K562 (cell line): ENCODE results near the gene CLTA.
"Not testable (repeated sequence)": the region's sequence is repeated elsewhere in the genome, so short reads cannot be mapped to it uniquely, and the experiment has no call there.

Experiments used
- CBX3 ChIP-seq, 2 experiments: IDR thresholded peaks; 1 replicate in 1 of 2; 2 replicates in 1 of 2; pipeline ENCODE4 v1.6.1; 2012; ENCODE audit warnings: inconsistent platforms in 2 of 2, low read length in 2 of 2, borderline replicate concordance in 1 of 2, control low read depth in 1 of 2
- CEBPZ ChIP-seq: fragments of 150-350 bp; IDR thresholded peaks from 2 replicates; pipeline ENCODE4 v1.6.1; 2014; ENCODE audit warnings: low read depth, mild to moderate bottlenecking, low read length, borderline replicate concordance
- NEUROD1 ChIP-seq: fragments of 150-350 bp; IDR thresholded peaks from 2 replicates; pipeline ENCODE4 v1.6.1; 2014; ENCODE audit warnings: borderline replicate concordance, low read length, low read depth; ENCODE audit not compliant: partially characterized antibody
- ZNF780A ChIP-seq: fragments of 250-450 bp; sonication (Bioruptor Pico); IDR thresholded peaks from 2 replicates; pipeline ENCODE4 v1.5.0; 2021; ENCODE audit warnings: mild to moderate bottlenecking

- TF ChIP-seq ZNF780A (CRISPR knock-in tag); CBX3 (IDR thresholded peaks at IDR 0.05; ENCODE audit: borderline replicate concordance in 1 of 2, low read length in 2 of 2); NEUROD1; CEBPZ: not testable (repeated sequence)
These were observed 48.5 kb downstream of the CLTA start for GRCh38 chr9:36239205-36239604.
